Endothelial cell of umbilical vein (primary cell): Measurements from ENCODE around the gene ZNF214. TPM values are rescaled to one million over a fixed set of nuclear protein-coding genes. Genes with fewer than 3 reads are reported as not detected.

ENCODE experiments used
- BruUV-seq: library from RNA; stranded (reverse); fragments of 400-500 nt; replicated peaks from 2 replicates; lab custom pipeline; 2021; lab: Mats Ljungman, UMichigan
- CTCF ChIA-PET: fragments of 300-600, 350-600 bp; sonication (Branson Sonifier 250); formaldehyde crosslinking; loops from one replicate; lab custom pipeline; 2021; ENCODE audit warnings: antibody characterized with exemption, inconsistent platforms; lab: Charles Lee
- POLR2A ChIA-PET: fragments of 300-600, 350-600 bp; sonication (Branson Sonifier 250); formaldehyde crosslinking; loops from one replicate; lab custom pipeline; 2021; ENCODE audit warnings: antibody characterized with exemption, inconsistent platforms; lab: Charles Lee
- DNase-seq: peaks from one replicate; pipeline ENCODE4 v3.0.0-alpha.2; 2011; ENCODE audit warnings: low read depth, low spot score
- FAIRE-seq: peaks from 2 replicates; lab custom pipeline; 2011; peaks lifted over from hg19 to GRCh38; lab: Jason Lieb, UNC
- H2AFZ ChIP-seq: 2 replicates; pipeline ENCODE4 v1.6.0; 2012; ENCODE audit warnings: low read depth, low read length, control low read depth, inconsistent platforms
- H3K27ac ChIP-seq: 2 replicates; pipeline ENCODE4 v1.5.1; 2011; ENCODE audit warnings: low read depth, mild to moderate bottlenecking, control low read depth, low read length, moderate library complexity; ENCODE audit not compliant: insufficient read depth
- H3K27me3 ChIP-seq, 2 experiments: 2 replicates each; pipeline versions ENCODE4 v1.6.0 to v1.6.1; 2011; ENCODE audit warnings: low read length in 2 of 2, mixed read lengths in 1 of 2; ENCODE audit not compliant: control insufficient read depth in 2 of 2, insufficient read depth in 2 of 2
- H3K36me3 ChIP-seq, 2 experiments: 2 replicates in 1 of 2; 3 replicates in 1 of 2; pipeline ENCODE4 v1.5.1; 2011; ENCODE audit warnings: low read length in 2 of 2, mild to moderate bottlenecking in 1 of 2, moderate library complexity in 1 of 2; ENCODE audit not compliant: control insufficient read depth in 2 of 2, insufficient read depth in 2 of 2; ENCODE audit errors: extremely low read depth in 1 of 2
- H3K4me1 ChIP-seq: 3 replicates; pipeline ENCODE4 v1.5.1; 2011; ENCODE audit warnings: mild to moderate bottlenecking, low read length; ENCODE audit not compliant: control insufficient read depth, insufficient read depth; ENCODE audit errors: extremely low read depth
- H3K4me2 ChIP-seq: 2 replicates; pipeline ENCODE4 v1.6.1; 2011; ENCODE audit warnings: low read length, control low read depth, mixed read lengths; ENCODE audit not compliant: insufficient read depth
- H3K4me3 ChIP-seq, 3 experiments: fragments of 200-600 bp in 1 of 3; sonication (generic), shearing (Covaris generic) in 1 of 3; replicated peaks in 1 of 3; 2 replicates each; pipeline ENCODE4 v1.5.1; 2011 to 2016; ENCODE audit warnings: control low read depth in 3 of 3, low read length in 3 of 3, mild to moderate bottlenecking in 2 of 3, inconsistent platforms in 1 of 3, low read depth in 1 of 3, moderate library complexity in 1 of 3; ENCODE audit not compliant: insufficient read depth in 1 of 3
- H3K79me2 ChIP-seq: 2 replicates; pipeline ENCODE4 v1.6.0; 2012; ENCODE audit warnings: low read length, inconsistent platforms; ENCODE audit not compliant: control insufficient read depth, insufficient read depth
- H3K9ac ChIP-seq: replicated peaks from 2 replicates; pipeline ENCODE3; 2011; ENCODE audit warnings: low read length, control low read depth; ENCODE audit not compliant: insufficient read depth; ENCODE audit errors: extremely low read depth
- H3K9me1 ChIP-seq: replicated peaks from 3 replicates; pipeline ENCODE4 v1.6.0; 2011; ENCODE audit warnings: mild to moderate bottlenecking, low read length; ENCODE audit not compliant: control insufficient read depth, insufficient read depth; ENCODE audit errors: extremely low read depth
- H3K9me3 ChIP-seq: replicated peaks from 2 replicates; pipeline ENCODE4 v1.5.1; 2012; ENCODE audit warnings: low read length, inconsistent platforms; ENCODE audit not compliant: control insufficient read depth, insufficient read depth
- H4K20me1 ChIP-seq: replicated peaks from 2 replicates; pipeline ENCODE3; 2011; ENCODE audit warnings: mild to moderate bottlenecking, low read length; ENCODE audit not compliant: control insufficient read depth, insufficient read depth; ENCODE audit errors: extremely low read depth
- CTCF ChIP-seq, 2 donors: IDR thresholded peaks; 1 replicate in 1 of 2; 2 replicates in 1 of 2; pipeline ENCODE4 v1.5.1; 2011; ENCODE audit warnings: low read length in 2 of 2, mild to moderate bottlenecking in 2 of 2, moderate library complexity in 2 of 2, control low read depth in 1 of 2, inconsistent platforms in 1 of 2, low read depth in 1 of 2; ENCODE audit not compliant: insufficient read depth in 1 of 2; ENCODE audit errors: extremely low read depth in 1 of 2
- EZH2 ChIP-seq: IDR thresholded peaks from 2 replicates; pipeline ENCODE4 v1.6.1; 2012; ENCODE audit warnings: borderline replicate concordance, low read depth, mild to moderate bottlenecking, moderate library complexity, low read length, inconsistent platforms; ENCODE audit not compliant: severe bottlenecking
- GATA2 ChIP-seq: IDR thresholded peaks from 2 replicates; pipeline ENCODE4 v1.7.0; 2011; ENCODE audit warnings: low read depth, mild to moderate bottlenecking, moderate library complexity, mixed read lengths, low read length; ENCODE audit not compliant: insufficient read length, insufficient read depth
- JUN ChIP-seq: IDR thresholded peaks from 2 replicates; pipeline ENCODE4 v1.6.1; 2011; ENCODE audit warnings: borderline replicate concordance, low read depth; ENCODE audit not compliant: insufficient read length, insufficient read depth
- MAX ChIP-seq: IDR thresholded peaks from 2 replicates; pipeline ENCODE4 v1.6.1; 2011; ENCODE audit not compliant: insufficient read depth, insufficient read length
- MYC ChIP-seq: IDR thresholded peaks from one replicate; pipeline ENCODE4 v1.6.1; 2011; ENCODE audit warnings: mild to moderate bottlenecking, low read depth, low read length
- POLR2A ChIP-seq: IDR thresholded peaks from 2 replicates; pipeline ENCODE4 v1.6.1; 2012; ENCODE audit warnings: low read depth, mild to moderate bottlenecking, control low read depth, low read length
- dilution Hi-C: fragments of 300-500 bp; cut with MboI; formaldehyde crosslinking; loops from one replicate; pipeline ENCODE4 v1.15.0; 2019; ENCODE audit warnings: low sequenced_read_pairs; ENCODE audit not compliant: extremely low pct_ligation_motif_present
- intact Hi-C: fragments of 100-400 bp; cut with micrococcal nuclease; formaldehyde crosslinking; loops from one replicate; pipeline ENCODE4 v1.10.0; 2022
- polyA plus RNA-seq, 4 experiments: library from polyadenylated mRNA; depleted of rRNA in 3 of 4; stranded (reverse) in 3 of 4; unstranded in 1 of 4; fragments of >200 nt; gene quantifications; 2 replicates each; pipeline versions ENCODE4 v1.2.1 to v1.2.3, GENCODE V29; 2011 to 2012; ENCODE audit warnings: missing spikeins in 1 of 4
- total RNA-seq: library from RNA; stranded (reverse); gene quantifications from 2 replicates; pipeline ENCODE4 v1.2.3, GENCODE V29; 2021

Gene ZNF214
- total and polyA plus RNA-seq, 2 donors (not counting 3 experiments of a cell fraction or from before 2014, with no cell fraction given): 0.94 to 1.7 TPM

GRCh38 chr11:7057641-7058040, 37.5 kb upstream of the ZNF214 start:
- peak overlapping the region; percentile 77 for H2AFZ ChIP-seq
- no peak for FAIRE-seq
- dilution Hi-C loops: no loop called here
- H3K9me1 ChIP-seq: no peaks in the 10 kb centered on the region
- no peaks in the 10 kb centered on the region for H4K20me1 ChIP-seq
- H3K27ac ChIP-seq: peak overlapping the region; percentile 81
- intact Hi-C loops: loop anchor here (1.0 to 5.0 kb wide), 3 partner anchors 37 to 920 kb away; partner anchors contain the start of genes NLRP14, ZNF214 and ZNF215
- DNase-seq: no peak
- H3K36me3 ChIP-seq: no peaks in the 10 kb centered on the region
- TF ChIP-seq EZH2 (no peak), POLR2A (no peak), MAX (no peak), GATA2 (peak; percentile 29), CTCF (IDR thresholded peaks at IDR 0.05; ENCODE audit: extremely low read depth in 1 of 2, insufficient read depth in 1 of 2, low read depth in 1 of 2, low read length in 2 of 2) (no peak), JUN (no peak), MYC (no peak)
- POLR2A ChIA-PET: no interaction called here
- no peak overlapping the region for H3K4me3 ChIP-seq
- no peaks in the 10 kb centered on the region for H3K27me3 ChIP-seq
- no peaks in the 10 kb centered on the region for H3K79me2 ChIP-seq
- CTCF ChIA-PET: interaction anchor here (0.9 to 1.6 kb wide), 5 partner anchors 22 to 245 kb away, joined by 3 to 8 read pairs (median 3); partner anchors contain the start of gene NLRP14
- H3K4me1 ChIP-seq: peaks cover 31% of the 10 kb centered on the region
- H3K9ac ChIP-seq: peak overlapping the region; percentile 31
- no peaks in the 10 kb centered on the region for H3K9me3 ChIP-seq
- BruUV-seq: no TSS peak
- peak overlapping the region; percentile 57 for H3K4me2 ChIP-seq
